GM21390 (cell line): Measurements from ENCODE around the gene LIPH.
"Not testable (repeated sequence)": the region's sequence is repeated elsewhere in the genome, so short reads cannot be mapped to it uniquely, and the experiment has no call there.

Experiments used
- ATAC-seq: cut with Tn5 transposase; IDR thresholded peaks from one replicate; pipeline ENCODE4 v1.9.1; 2021; ENCODE audit not compliant: unreplicated experiment

LIPH gene

DNA sequence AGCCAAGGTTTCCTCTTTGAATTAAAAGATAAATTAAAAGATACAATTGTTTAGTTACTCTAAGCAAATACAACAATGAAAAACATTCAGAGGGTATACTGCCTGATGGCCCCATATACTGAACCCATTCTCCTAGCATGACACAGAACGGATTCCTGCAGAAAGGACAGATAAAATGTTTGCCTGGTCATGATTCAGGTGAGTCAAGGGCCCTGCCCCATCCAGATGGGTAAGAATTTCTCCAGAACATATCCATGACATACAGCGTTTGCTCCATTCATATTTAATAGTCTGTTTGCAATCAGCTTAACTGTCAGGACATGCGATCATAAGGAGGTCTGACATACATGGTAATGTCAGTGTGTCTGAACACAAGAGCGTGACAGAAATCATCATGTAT is 62.1 kb downstream of the LIPH start:
- no peak for ATAC-seq

DNA sequence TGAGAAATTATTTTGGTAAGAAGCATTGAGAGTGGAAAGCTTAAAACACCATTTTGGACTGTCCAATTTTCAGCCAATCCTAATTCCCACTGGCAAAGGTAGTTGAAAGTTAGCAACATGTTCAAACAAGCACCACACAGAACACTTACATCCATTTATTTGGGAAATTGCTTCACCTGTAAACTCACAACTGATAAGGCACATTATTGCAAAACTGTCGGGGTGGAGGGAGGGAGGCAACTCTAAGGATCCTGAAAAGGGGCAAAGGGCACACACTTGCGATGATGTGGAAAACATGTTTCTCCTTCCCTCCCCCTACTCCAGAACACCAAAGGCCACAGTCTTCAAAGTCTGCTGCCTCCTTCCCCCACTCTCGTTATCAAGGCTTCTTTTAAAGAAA is 62.9 kb downstream of the LIPH start:
- no peak for ATAC-seq

DNA sequence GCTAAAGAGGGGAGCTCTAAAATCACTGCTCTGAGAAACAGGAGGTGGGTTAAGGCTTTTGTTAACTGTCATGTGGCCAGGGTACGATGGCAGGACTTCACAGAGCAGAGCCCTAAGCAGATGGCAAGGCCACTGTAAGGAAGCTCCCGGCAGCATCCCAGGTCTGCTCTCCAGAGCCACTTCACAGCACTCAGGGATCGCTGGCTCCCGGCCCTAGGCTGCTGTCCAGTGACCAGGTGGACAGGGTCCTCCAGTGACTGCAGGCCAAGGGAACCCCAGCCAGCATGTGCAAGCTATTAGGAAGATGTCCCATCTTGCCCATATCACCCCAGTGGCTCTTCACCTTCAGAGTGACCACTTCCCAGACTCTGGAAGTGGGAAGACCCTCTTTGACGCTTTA is 63.9 kb downstream of the LIPH start:
- no peak for ATAC-seq

DNA sequence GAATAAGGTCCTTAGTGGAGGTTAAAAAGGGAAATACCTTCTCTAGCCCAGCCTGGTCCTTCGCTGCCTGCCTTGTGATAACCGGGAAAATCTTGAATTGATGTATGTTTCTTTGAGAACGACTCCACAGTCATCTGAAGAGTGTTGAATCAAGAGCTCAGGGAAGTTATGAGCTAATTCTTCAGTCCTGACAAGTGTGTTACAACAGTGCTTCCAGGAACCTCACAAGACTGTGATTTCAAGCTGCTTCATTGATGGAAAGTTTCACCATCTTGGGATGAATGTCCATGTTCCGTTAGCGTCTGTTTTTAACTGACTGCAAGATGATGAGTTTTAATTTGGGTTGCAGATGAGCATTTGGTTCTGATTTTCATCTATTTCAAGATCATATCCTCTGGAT is 66.0 kb downstream of the LIPH start:
- no peak for ATAC-seq

DNA sequence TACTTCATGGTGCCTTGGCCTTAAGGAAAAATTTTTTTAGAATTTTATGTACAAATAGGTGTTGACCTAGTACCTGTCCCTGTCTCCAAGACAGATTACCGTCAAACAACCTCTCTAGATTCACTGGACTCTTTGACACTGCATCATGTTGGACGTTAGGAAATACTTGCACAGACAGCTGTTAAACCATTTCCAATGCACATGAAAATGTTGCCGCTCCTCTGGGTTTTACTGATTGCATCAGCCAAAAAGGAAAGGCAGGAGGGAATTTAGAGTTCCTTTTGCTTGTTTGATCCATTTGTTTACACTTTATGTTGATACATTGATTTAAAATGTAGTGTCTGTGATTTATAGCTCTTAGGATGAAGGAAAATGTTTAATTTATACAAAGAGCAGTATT is 68.1 kb downstream of the LIPH start:
- ATAC-seq = no peak

DNA sequence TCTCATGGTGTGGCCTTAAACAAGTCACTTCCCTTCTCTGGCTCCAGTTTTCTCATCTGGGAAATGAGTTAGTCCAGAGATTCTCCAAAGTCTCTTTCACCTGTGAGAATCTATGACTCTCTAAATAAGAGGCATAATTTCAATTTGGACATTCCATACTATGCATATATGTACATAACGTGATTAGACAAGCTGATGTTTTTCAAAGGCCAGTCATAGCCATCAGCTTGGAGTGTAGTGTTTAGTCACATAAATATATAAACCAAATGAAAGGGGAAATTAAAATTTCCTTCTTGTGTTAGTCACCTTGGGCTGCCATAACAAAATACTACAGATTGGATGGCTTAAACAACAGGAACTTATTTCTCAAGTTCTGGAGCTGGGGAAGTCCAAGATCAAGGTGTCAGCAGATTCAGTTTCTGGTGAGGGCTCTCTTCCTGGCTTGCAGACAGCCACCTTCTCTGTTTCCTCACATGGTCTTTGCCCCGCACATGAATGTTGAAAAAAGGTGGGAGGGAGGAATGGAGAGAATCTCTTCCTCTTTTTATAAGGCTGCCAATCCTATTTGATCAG is 72.9 kb downstream of the LIPH start:
- ATAC-seq = no peak

DNA sequence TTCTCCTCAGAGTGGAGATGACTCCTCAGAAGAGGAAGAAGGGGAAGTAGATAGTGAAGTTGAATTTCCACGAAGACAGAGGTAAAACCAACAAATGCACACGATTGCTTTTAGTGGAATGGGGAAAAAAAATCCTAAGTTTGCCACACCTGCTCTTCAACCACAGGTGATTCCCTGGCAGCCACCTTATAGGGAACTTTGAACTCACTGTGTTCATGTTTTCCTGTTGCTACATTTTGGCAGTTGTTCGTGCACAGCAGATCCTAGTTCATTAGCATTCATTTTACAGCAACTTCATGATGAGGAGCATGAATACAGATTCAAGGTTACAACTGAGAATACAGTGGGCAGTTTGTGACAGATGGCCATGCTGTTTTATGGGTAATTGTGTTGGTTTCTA is 75.1 kb downstream of the LIPH start:
- no peak for ATAC-seq

DNA sequence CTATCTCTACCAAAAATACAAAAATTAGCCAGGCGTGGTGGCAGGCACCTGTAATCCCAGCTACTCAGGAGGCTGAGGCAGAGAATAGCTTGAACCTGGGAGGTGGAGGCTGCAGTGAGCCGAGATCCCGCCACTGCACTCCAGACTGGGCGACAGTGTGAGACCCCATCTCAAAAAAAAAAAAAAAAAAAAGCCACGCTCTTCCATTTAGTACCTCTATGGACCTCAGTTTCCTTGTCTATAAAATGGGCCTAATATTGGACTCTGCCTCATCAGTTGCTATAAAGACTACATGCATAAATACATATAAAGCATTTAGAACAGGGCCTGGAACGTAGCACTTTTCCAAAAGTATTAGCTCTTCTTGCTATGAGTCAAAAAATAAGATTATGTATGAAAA is 77.5 kb downstream of the LIPH start:
- not testable (repeated sequence) for ATAC-seq

DNA sequence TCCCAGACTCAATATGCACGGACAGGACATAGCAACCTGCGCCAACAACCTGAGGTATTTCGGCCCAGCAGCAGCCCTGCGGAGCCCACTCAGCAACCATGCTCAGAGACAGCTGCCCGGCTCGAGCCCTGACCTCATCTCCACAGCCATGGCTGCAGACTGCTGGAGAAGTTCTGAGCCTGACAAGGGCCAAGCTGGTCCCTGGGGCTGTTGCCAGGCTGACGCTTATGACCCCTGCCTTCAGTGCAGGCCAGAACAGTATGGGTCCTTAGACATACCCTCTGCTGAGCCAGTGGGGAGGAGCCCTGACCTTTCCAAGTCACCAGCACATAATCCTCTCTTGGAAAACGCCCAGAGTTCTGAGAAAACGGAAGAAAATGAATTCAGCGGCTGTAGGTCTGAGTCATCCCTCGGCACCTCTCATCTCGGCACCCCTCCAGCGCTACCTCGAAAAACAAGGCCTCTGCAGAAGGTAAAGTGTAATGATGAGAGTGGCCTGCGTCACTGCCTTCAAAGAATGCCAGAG is 79.0 kb downstream of the LIPH start:
- ATAC-seq = no peak

DNA sequence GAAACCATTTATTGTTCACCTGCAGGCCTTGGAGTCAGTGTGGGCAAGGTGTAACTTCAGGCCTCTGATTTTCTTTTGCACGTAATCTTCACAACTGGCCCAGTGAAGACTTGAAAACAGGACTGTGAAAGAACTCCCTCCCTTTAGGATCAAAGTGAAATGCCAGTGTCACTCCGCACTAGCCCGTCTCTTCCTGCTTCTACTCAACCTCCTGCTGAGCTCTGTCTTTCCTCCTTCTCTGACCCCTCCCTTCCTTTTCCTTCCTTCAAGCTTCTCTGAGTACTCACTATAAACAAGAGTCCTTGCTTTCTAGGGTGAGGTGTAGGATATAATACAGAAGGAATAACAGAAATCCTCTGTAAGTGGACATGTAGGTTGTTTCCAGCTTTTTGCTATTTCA is 82.1 kb downstream of the LIPH start:
- ATAC-seq = no peak

DNA sequence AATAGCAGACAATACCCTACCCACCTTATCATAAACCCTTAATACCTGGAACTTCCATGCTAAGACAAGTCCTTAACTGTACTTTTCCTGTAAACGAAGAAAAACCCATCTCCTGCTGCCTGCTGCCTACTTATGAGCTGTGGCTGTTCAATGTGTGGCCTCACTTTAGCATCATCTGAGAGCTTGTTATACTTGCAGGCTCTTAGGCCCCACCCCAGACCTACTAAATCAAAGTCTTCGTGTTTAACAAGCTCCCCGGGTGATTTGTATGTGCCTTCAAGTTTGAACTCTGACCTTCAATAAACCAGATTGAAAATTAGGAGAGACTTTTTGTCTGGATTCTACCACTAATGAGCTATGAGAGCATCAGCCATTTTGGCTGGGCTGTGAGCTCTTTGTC is 82.8 kb downstream of the LIPH start:
- no peak for ATAC-seq

DNA sequence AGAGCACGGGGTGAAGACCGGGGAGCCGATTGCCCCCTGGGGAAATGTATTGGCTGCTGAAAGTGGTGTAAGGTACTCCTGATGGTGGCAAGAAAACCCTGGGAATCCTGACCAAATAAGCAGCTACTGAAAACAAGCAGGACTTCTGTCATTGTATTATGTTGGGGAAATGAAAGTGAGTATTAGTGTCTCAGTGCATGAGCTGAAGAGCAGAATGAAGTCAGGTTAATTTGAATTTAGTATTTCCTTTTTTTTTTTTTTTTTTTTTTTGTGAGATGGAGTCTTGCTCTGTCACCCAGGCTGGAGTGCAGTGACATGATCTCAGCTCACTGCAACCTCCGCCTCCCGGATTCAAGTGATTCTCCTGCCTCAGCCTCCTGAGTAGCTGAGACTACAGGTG is 86.3 kb downstream of the LIPH start:
- ATAC-seq = not testable (repeated sequence)

DNA sequence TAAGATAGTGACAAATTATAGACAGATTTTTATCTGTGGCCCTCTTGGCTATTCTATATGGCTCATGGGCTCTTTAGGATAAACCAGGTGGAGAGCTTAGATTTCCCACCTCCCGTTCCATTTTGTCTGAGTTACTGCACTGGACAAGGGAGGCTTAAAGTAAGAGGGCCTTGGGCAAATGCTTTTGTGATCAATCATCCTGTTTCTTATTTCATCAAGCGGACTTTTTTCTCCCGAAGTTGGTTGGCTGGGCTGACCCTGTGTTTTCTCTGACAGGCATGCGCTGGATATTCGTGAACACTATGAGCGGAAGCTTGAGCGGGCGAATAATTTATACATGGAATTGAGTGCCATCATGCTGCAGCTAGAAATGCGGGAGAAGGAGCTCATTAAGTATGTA is 86.9 kb downstream of the LIPH start:
- no peak for ATAC-seq

DNA sequence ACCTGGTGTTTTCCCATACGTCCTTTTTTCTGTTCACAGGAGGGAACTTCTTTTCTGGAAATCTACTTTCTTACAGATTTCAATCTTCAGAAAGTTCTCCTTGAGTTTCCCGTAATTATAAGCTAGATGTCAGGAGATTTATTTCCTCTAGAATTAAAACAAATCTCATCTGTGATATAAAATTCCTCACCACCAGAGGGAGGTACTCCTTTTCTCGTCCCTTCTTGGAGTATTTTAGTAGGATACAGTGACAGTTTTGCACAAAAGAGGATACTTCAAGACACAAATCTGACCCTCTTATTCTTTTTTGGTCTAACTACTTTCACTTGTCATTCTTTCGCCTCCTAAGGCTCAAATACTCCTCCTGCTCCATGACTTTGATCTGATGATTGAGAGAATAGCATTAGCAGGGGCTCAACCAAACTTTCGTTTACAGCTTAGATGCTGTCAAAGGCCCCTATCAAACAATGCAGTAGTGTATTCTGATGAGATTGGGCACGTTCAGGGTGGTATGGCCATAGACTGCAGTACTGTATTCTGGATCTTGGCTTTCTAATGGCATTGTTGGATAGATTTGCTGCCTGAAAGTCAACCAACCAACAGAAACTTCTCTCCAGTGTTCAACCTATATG is 91.6 kb downstream of the LIPH start:
- ATAC-seq = no peak

DNA sequence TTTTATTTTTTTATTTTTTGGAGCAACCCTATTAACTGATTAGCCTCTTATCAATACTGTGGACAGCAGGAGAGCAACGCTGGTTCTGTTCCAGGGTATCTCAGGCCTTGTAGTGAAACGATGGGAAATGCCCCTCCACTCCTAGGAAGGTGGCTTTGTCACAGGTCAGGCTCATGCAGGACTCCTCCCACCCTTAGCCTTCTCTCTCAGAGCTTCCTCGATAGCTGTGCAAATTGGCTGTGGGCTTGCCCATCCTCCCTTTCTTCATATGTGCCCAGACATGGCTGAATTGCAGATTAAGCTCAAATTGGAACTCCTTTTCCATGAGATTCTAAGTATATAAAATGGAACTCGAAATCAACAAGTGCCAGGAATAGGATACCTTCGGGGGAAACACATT is 92.1 kb downstream of the LIPH start:
- no peak for ATAC-seq

DNA sequence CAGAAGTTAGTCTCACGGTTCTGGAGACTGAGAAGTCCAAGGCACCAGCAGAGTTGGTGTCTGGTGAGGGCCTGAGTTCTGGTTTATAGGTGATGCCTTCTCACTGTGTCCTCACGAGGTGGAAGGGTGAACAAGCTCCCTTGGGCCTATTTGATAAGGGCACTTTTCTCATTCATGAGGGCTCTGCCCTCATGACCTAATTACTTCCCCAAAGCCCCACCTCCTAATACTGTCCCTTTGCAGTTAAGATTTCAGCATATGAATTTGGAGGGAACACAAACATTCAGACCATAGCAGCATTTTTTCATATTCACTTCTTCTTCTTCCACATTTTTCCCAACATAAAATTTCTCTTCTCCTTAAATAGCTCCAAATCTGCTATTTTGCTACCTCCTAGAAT is 95.0 kb downstream of the LIPH start:
- no peak for ATAC-seq
